HepG2 (cell line): ENCODE measurements around the gene TPGS1. TPM values are rescaled to one million over a fixed set of nuclear protein-coding genes. Genes with fewer than 3 reads are reported as not detected.

Experiments
- ATF4 ChIP-seq, 2 experiments: fragments of 450-650 bp in 1 of 2; sonication (generic) in 1 of 2; formaldehyde crosslinking; IDR thresholded peaks; 2 replicates each; pipeline versions ENCODE4 v1.5.0 to v1.8.0; 2020 to 2022; ENCODE audit warnings: mild to moderate bottlenecking in 1 of 2, missing genetic modification reagents in 1 of 2
- ATF7-NPFF ChIP-seq: sonication (generic); formaldehyde crosslinking; IDR thresholded peaks from 2 replicates; pipeline ENCODE4 v1.8.1; 2023; ENCODE audit warnings: mild to moderate bottlenecking, low read depth, missing genetic modification reagents, moderate library complexity
- MAFG ChIP-seq: sonication (generic); formaldehyde crosslinking; IDR thresholded peaks from 2 replicates; pipeline ENCODE4 v1.5.1; 2020; ENCODE audit warnings: mild to moderate bottlenecking, missing genetic modification reagents
- MAFK ChIP-seq, 2 experiments: IDR thresholded peaks in 1 of 2; conservative IDR thresholded peaks in 1 of 2; 2 replicates each; pipeline ENCODE4 v1.6.1; 2011; ENCODE audit warnings: improper control_type of control experiment in 2 of 2, low read length in 2 of 2
- NFKBIZ ChIP-seq: IDR thresholded peaks from 2 replicates; pipeline ENCODE4 v1.6.1; 2018; ENCODE audit warnings: missing genetic modification reagents, missing compliant biosample characterization
- PREB ChIP-seq: sonication (generic); formaldehyde crosslinking; IDR thresholded peaks from 2 replicates; pipeline ENCODE4 v1.4.0; 2020; ENCODE audit warnings: missing genetic modification reagents
- RELA ChIP-seq: sonication (generic); formaldehyde crosslinking; IDR thresholded peaks from 2 replicates; pipeline ENCODE4 v1.4.0; 2020; ENCODE audit warnings: missing genetic modification reagents
- ZBTB40 ChIP-seq, 2 experiments: fragments of 450-650 bp in 1 of 2; sonication (generic) in 1 of 2; formaldehyde crosslinking in 1 of 2; IDR thresholded peaks; 2 replicates each; pipeline versions ENCODE4 v1.6.1 to v1.8.0; 2016 to 2022; ENCODE audit warnings: antibody characterized with exemption in 1 of 2, mild to moderate bottlenecking in 1 of 2, missing genetic modification reagents in 1 of 2
- ZNF136 ChIP-seq: sonication (generic); formaldehyde crosslinking; IDR thresholded peaks from 2 replicates; pipeline ENCODE4 v1.8.1; 2022; ENCODE audit warnings: low read depth, mild to moderate bottlenecking, moderate library complexity, missing genetic modification reagents
- ZNF468 ChIP-seq: sonication (generic); formaldehyde crosslinking; IDR thresholded peaks from 2 replicates; pipeline ENCODE4 v1.8.0; 2022; ENCODE audit warnings: mild to moderate bottlenecking, moderate library complexity, missing genetic modification reagents
- ZNF574 ChIP-seq: sonication (generic); formaldehyde crosslinking; IDR thresholded peaks from 2 replicates; pipeline ENCODE4 v1.4.0; 2020; ENCODE audit warnings: missing genetic modification reagents
- ZNF841 ChIP-seq: sonication (generic); formaldehyde crosslinking; IDR thresholded peaks from 2 replicates; pipeline ENCODE4 v1.8.1; 2023; ENCODE audit warnings: missing genetic modification reagents, borderline replicate concordance
- polyA plus RNA-seq, 8 experiments: library from polyadenylated mRNA; depleted of rRNA in 3 of 8; stranded (reverse) in 7 of 8; unstranded in 1 of 8; fragments of >200 nt; fragmentation: Illumina TruSeq in 4 of 8; extraction: Trizol in 4 of 8; gene quantifications; 2 replicates each; pipeline versions ENCODE4 v1.2.1 to v1.2.3, GENCODE V29; 2011 to 2016; ENCODE audit warnings: low read depth in 4 of 8, missing spikeins in 1 of 8, mixed read lengths in 1 of 8; ENCODE audit not compliant: insufficient read depth in 1 of 8
- total RNA-seq, 5 experiments: library from RNA; depleted of rRNA; stranded (reverse); fragments of >200 nt; fragmentation: Illumina TruSeq; extraction: Trizol; gene quantifications; 2 replicates each; pipeline ENCODE4 v1.2.3, GENCODE V29; 2016; ENCODE audit warnings: low read depth in 1 of 5

The TPGS1 gene
- total and polyA plus RNA-seq, 2 of the 13 experiments (the other 11 are each of a cell fraction or from before 2014, with no cell fraction given): 1.1 to 6.2 TPM

GRCh38 chr19:506404-507285 is 652 bp upstream of the TPGS1 start (continued):
- peak; percentile 95 for TF ChIP-seq ZNF574
- no peak for TF ChIP-seq MAFK (conservative IDR thresholded peaks at IDR 0.05 in 1 of 2, IDR thresholded peaks at IDR 0.05 in 1 of 2; ENCODE audit: low read length in 2 of 2)
- no peak for TF ChIP-seq ZNF468 (CRISPR knock-in tag)
- no peak for TF ChIP-seq ATF4 (CRISPR knock-in tag; IDR thresholded peaks at IDR 0.05)
- TF ChIP-seq ZBTB40 (IDR thresholded peaks at IDR 0.05): no peak
- peak; percentile 67; the same call in 1 of the 2 replicates for TF ChIP-seq ZBTB40 (CRISPR knock-in tag; IDR thresholded peaks at IDR 0.05)
- no peak for TF ChIP-seq PREB (CRISPR knock-in tag)
- TF ChIP-seq ZNF136: no peak
- TF ChIP-seq ATF7-NPFF (CRISPR knock-in tag): 0 out of 2 replicates have a peak, but pooled peaks have one; percentile 50
- no peak; the same call in 1 of the 2 replicates for TF ChIP-seq RELA (CRISPR knock-in tag)
- TF ChIP-seq ZNF841: no peak
- TF ChIP-seq MAFG (CRISPR knock-in tag): no peak
- no peak; the same call in 1 of the 2 replicates for TF ChIP-seq NFKBIZ (CRISPR knock-in tag)
